Spleen (tissue), 11 donors: ENCODE results near the gene KRTDAP. TPM values are rescaled to one million over a fixed set of nuclear protein-coding genes. Genes with fewer than 3 reads are reported as not detected.

ENCODE experiments used
- DNase-seq: peaks from one replicate; pipeline ENCODE4 v3.0.0-alpha.2; 2020
- H3K27ac ChIP-seq, 8 donors: fragments of 200-600 bp; sonication (generic) in 7 of 8; 1 replicate in 4 of 8; 2 replicates in 4 of 8; pipeline versions ENCODE4 v1.5.0 to v1.8.0; 2016 to 2021; ENCODE audit warnings: inconsistent platforms in 4 of 8, mild to moderate bottlenecking in 4 of 8, moderate library complexity in 1 of 8
- H3K27me3 ChIP-seq, 7 donors: fragments of 200-600 bp; sonication (generic) in 6 of 7; replicated peaks in 1 of 7; 1 replicate in 4 of 7; 2 replicates in 3 of 7; pipeline versions ENCODE4 v1.5.0 to v1.8.0; 2016 to 2021; ENCODE audit warnings: inconsistent platforms in 3 of 7, mild to moderate bottlenecking in 1 of 7
- H3K36me3 ChIP-seq, 6 donors: fragments of 200-600 bp; sonication (generic) in 5 of 6; 1 replicate in 4 of 6; 2 replicates in 2 of 6; pipeline versions ENCODE4 v1.5.0 to v1.8.0; 2016 to 2021; ENCODE audit warnings: inconsistent platforms in 2 of 6
- H3K4me1 ChIP-seq, 6 donors: fragments of 200-600 bp; sonication (generic) in 5 of 6; 1 replicate in 3 of 6; 2 replicates in 3 of 6; pipeline versions ENCODE4 v1.5.0 to v1.8.0; 2016 to 2021; ENCODE audit warnings: inconsistent platforms in 3 of 6
- H3K4me3 ChIP-seq, 8 donors: fragments of 200-600 bp; sonication (generic) in 7 of 8; 1 replicate in 4 of 8; 2 replicates in 4 of 8; pipeline versions ENCODE4 v1.5.0 to v1.8.0; 2016 to 2021; ENCODE audit warnings: inconsistent platforms in 4 of 8, mild to moderate bottlenecking in 4 of 8, moderate library complexity in 2 of 8
- H3K9me3 ChIP-seq, 8 donors: fragments of 200-600 bp; sonication (generic) in 7 of 8; 1 replicate in 4 of 8; 2 replicates in 4 of 8; pipeline versions ENCODE4 v1.5.0 to v1.8.0; 2016 to 2021; ENCODE audit warnings: inconsistent platforms in 4 of 8
- CTCF ChIP-seq, 11 experiments: fragments of 200-600 bp in 7 of 11; fragments of 450-650 bp in 4 of 11; sonication (generic) in 4 of 11; IDR thresholded peaks in 8 of 11; conservative IDR thresholded peaks in 3 of 11; 1 replicate in 7 of 11; 2 replicates in 4 of 11; pipeline versions ENCODE4 v1.4.0 to v1.8.0; 2016 to 2021; ENCODE audit warnings: antibody characterized with exemption in 11 of 11, inconsistent platforms in 4 of 11, mild to moderate bottlenecking in 1 of 11
- POLR2A ChIP-seq, 3 donors: fragments of 450-650 bp; IDR thresholded peaks; one replicate each; pipeline ENCODE4 v1.5.1; 2017; ENCODE audit warnings: antibody characterized with exemption in 3 of 3, mild to moderate bottlenecking in 1 of 3
- POLR2AphosphoS5 ChIP-seq, 3 donors: sonication (generic); formaldehyde crosslinking; IDR thresholded peaks; one replicate each; pipeline ENCODE4 v1.5.1; 2017; ENCODE audit warnings: antibody characterized with exemption in 3 of 3
- whole genome bisulfite sequencing, 5 donors: extraction: QIAGEN DNeasy Blood & Tissue Kit in 3 of 5; methylation state at CpG; one replicate each; pipeline versions ENCODE4 v1.1.5 to v1.1.7; 2013 to 2018; 5-methylcytosine and 5-hydroxymethylcytosine counted together
- intact Hi-C: fragments of 100-400 bp; cut with DNase I; formaldehyde crosslinking; loops from one replicate; pipeline ENCODE4 v1.15.0; 2023; ENCODE audit warnings: low total_unique reads
- polyA plus RNA-seq, 3 donors: library from polyadenylated mRNA; stranded (reverse); fragments of 200-250 nt; gene quantifications; one replicate each; pipeline ENCODE4 v1.2.1, GENCODE V29; 2013
- total RNA-seq, 7 donors: library from RNA; depleted of rRNA in 3 of 7; stranded (reverse); fragments of >200 nt in 3 of 7; fragmentation: NEBNext Ultra II Directional in 4 of 7; extraction: Animal tissue kit (Norgen Biotek cat#: 25700) in 4 of 7; gene quantifications; one replicate each; pipeline versions ENCODE4 v1.1.0 to v1.2.1, GENCODE V29; 2016 to 2021
- donor health status: healthy with polysubstance abuse.
- donor health status: DM: no; HTN: no; CAD: no; lungs with moderate emphysema.
- donor health status: DM: no; HTN: no; CAD: no.
- donor health status: Bipolar disorder and iron deficiency.
- donor health status: healthy.
- donor health status: DM: no; HTN: no; CAD: no.
- donor health status: DM: yes; HTN: yes; CAD: no.

The KRTDAP gene
- total and polyA plus RNA-seq, 10 donors = 3.1 TPM; not detected in 9

- H3K36me3 ChIP-seq = no peaks in the 10 kb centered on the region
- TF ChIP-seq POLR2A (IDR thresholded peaks at IDR 0.05) (no peak), POLR2AphosphoS5 (IDR thresholded peaks at IDR 0.05) (peak in 2 of 3 donors; percentile 29 to 63), CTCF (IDR thresholded peaks at IDR 0.05 in 8 of 11, conservative IDR thresholded peaks at IDR 0.05 in 3 of 11) (peak; percentile 74 to 97 (median 95))
- intact Hi-C loops = no loop called here
- peaks cover 0 to 97% (median 24%) of the 10 kb centered on the region in 7 donors for H3K27me3 ChIP-seq
- peak overlapping the region in 2 of 8 donors; percentile 35 to 43 for H3K27ac ChIP-seq
- peak; percentile 93 for DNase-seq
- no peaks in the 10 kb centered on the region for H3K9me3 ChIP-seq
- H3K4me3 ChIP-seq = peak overlapping the region in 7 of 8 donors; percentile 3 to 66 (median 20)
- peaks cover 9 to 23% (median 16%) of the 10 kb centered on the region in 6 donors for H3K4me1 ChIP-seq
- 1 to 2% (median 1%) methylated on average over 39 of the region's 39 CpGs for WGBS, 5 donors
These were observed 19.8 kb upstream of the KRTDAP start for GRCh38 chr19:35509861-35510625.

- H3K4me3 ChIP-seq = peak overlapping the region in 2 of 8 donors; percentile 43 to 66
- intact Hi-C loops = no loop called here
- no peaks in the 10 kb centered on the region for H3K9me3 ChIP-seq
- H3K4me1 ChIP-seq = peaks cover 9 to 23% (median 16%) of the 10 kb centered on the region in 6 donors
- no peaks in the 10 kb centered on the region for H3K36me3 ChIP-seq
- peak; percentile 80 for DNase-seq
- TF ChIP-seq CTCF (IDR thresholded peaks at IDR 0.05 in 8 of 11, conservative IDR thresholded peaks at IDR 0.05 in 3 of 11) (no peak), POLR2AphosphoS5 (IDR thresholded peaks at IDR 0.05) (no peak), POLR2A (IDR thresholded peaks at IDR 0.05) (no peak)
- WGBS, 5 donors = 21 to 33% (median 26%) methylated on average over 12 of the region's 12 CpGs
- peaks cover 0 to 91% (median 23%) of the 10 kb centered on the region in 7 donors for H3K27me3 ChIP-seq
- H3K27ac ChIP-seq = peak overlapping the region in 1 of 8 donors; percentile 43
These were observed 18.9 kb upstream of the KRTDAP start for GRCh38 chr19:35509018-35509652.

GRCh38 chr19:35508129-35508528 is 17.9 kb upstream of the KRTDAP start:
- TF ChIP-seq CTCF (IDR thresholded peaks at IDR 0.05 in 8 of 11, conservative IDR thresholded peaks at IDR 0.05 in 3 of 11) (no peak), POLR2AphosphoS5 (IDR thresholded peaks at IDR 0.05) (no peak), POLR2A (IDR thresholded peaks at IDR 0.05) (no peak)
- peaks cover 0 to 83% (median 23%) of the 10 kb centered on the region in 7 donors for H3K27me3 ChIP-seq
- H3K4me1 ChIP-seq = peaks cover 9 to 23% (median 16%) of the 10 kb centered on the region in 6 donors
- no peaks in the 10 kb centered on the region for H3K36me3 ChIP-seq
- H3K27ac ChIP-seq = no peak overlapping the region
- DNase-seq = no peak
- H3K4me3 ChIP-seq = no peak overlapping the region
- H3K9me3 ChIP-seq = no peaks in the 10 kb centered on the region
- intact Hi-C loops = no loop called here
- WGBS, 5 donors = 74 to 88% (median 83%) methylated on average over 3 of the region's 3 CpGs

GRCh38 chr19:35507561-35507960 is 17.3 kb upstream of the KRTDAP start:
- Histone ChIP-seq H3K4me3 (no peak overlapping the region), H3K4me1 (peaks cover 9 to 23% (median 16%) of the 10 kb centered on the region in 6 donors), H3K27me3 (peaks cover 0 to 83% (median 23%) of the 10 kb centered on the region in 7 donors), H3K36me3 (no peaks in the 10 kb centered on the region), H3K27ac (no peak overlapping the region), H3K9me3 (no peaks in the 10 kb centered on the region)
- TF ChIP-seq POLR2AphosphoS5 (IDR thresholded peaks at IDR 0.05) (no peak), CTCF (IDR thresholded peaks at IDR 0.05 in 8 of 11, conservative IDR thresholded peaks at IDR 0.05 in 3 of 11) (no peak), POLR2A (IDR thresholded peaks at IDR 0.05) (no peak)
- DNase-seq = no peak
- intact Hi-C loops = no loop called here
- 76 to 83% (median 77%) methylated on average over 11 of the region's 11 CpGs for WGBS, 5 donors
